ENCODE measurements around the gene MINK1. TPM values are rescaled to one million over a fixed set of nuclear protein-coding genes. Genes with fewer than 3 reads are reported as not detected.

Gene MINK1
- total RNA-seq, 6 donors from 2014 or later, result 52.3 to 311 (median 136) TPM

DNA sequence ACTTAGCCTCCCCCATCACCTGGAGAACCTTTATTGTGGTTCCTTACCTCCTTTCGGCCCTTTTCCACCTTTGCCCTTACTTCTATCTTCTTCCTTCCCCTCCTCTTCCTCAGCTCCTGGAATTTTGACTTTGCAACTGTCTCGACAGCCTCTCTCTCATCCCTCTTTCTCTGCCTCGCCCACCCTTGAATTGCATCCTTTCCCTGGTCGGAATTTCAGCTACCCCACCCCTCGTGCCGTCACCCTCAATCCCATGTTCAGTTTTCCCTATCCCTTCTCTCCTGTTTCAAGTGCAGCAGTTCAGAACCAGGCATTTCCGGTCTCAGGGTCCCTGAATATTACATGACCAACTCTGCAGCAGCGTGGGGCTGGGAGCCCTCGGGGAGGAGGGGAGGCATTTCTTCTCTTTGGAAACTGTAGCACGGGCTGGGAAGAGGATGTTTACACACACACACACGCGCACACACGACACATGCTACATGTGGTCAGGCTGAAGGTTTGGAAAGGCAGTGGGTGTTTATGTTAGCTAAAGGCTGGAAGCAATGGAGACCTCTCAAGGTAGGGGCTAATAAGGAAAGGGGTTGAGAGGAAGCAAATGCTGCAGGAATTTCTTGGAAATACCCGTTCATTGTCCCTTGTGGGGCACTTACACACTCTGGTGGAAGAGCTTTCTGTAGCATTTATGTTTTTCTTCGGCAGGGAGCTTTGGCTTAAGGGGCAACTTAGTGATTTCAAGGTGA is 971 bp downstream of the MINK1 start:
- Histone ChIP-seq H3K36me3 (peaks cover 0 to 7% (median 0%) of the 10 kb centered on the region in 4 donors), H3K4me3 (peak overlapping the region; percentile 63 to 93 (median 74)), H3K4me1 (peaks cover 25 to 57% (median 41%) of the 10 kb centered on the region in 4 donors), H3K9me3 (no peaks in the 10 kb centered on the region), H3K27me3 (no peaks in the 10 kb centered on the region), H3K27ac (peak overlapping the region; percentile 83 to 97 (median 88))
- TF ChIP-seq POLR2A (IDR thresholded peaks at IDR 0.05) (no peak), POLR2AphosphoS5 (IDR thresholded peaks at IDR 0.05) (peak in 1 of 2 donors; percentile 74)
- WGBS, 2 donors, result 3 to 5% methylated on average over 15 of the region's 15 CpGs
- ATAC-seq (ENCODE audit: low FRiP score in 2 of 2) (peak in 1 of 2 donors; percentile 20), DNase-seq (peak in 1 of 2 donors; percentile 47)

DNA sequence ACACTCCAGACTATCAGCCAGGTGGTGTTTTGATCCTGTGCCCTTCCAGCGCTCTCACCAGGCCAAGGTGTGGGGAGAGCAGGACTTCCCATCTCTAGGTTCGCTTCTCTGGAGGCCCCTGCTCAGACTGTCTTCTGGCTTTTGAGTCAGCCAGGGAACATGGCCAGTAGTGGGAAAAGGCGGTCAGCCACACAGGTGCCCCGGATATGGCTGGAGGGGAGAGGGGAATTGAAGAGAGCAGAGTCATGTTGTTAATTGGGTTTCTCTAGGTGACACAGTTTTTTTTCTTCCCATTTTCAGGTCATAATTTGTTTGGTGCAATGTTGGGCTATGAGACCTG is 1.5 kb downstream of the MINK1 start:
- TF ChIP-seq EP300 (IDR thresholded peaks at IDR 0.05) (no peak), CTCF (IDR thresholded peaks at IDR 0.05) (no peak), POLR2AphosphoS5 (IDR thresholded peaks at IDR 0.05) (no peak), POLR2A (IDR thresholded peaks at IDR 0.05) (no peak)
- WGBS, 2 donors, result 53 to 59% methylated on average over 4 of the region's 4 CpGs
- H3K36me3 ChIP-seq, result peaks cover 0 to 7% (median 0%) of the 10 kb centered on the region in 4 donors
- H3K4me1 ChIP-seq, result peaks cover 25 to 61% (median 44%) of the 10 kb centered on the region in 4 donors
- ATAC-seq (ENCODE audit: low FRiP score in 2 of 2), result no peak
- peak overlapping the region in 3 of 4 donors; percentile 63 to 93 (median 79) for H3K4me3 ChIP-seq
- H3K9me3 ChIP-seq, result no peaks in the 10 kb centered on the region
- no peak for DNase-seq
- H3K27me3 ChIP-seq, result no peaks in the 10 kb centered on the region
- peak overlapping the region; percentile 22 to 97 (median 88) for H3K27ac ChIP-seq

DNA sequence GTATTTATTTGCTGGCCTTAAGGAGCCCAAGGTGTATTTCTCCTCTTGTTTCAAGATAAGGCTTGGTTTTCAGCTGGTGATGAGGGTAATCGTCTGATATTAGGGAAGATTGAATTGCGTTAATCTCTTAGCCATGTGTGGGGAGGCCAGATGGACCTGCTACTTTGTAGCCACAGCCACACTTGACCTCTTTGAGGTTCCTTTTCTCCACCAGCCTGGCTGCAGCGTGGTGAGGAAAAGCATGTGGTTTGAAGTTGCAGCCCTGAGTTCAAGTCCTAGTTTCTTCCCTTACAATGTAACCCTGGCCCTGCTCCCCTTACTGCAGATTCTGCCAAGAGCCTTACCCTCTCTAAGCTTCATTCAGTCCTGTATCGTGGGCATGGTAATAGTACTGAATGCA is 3.1 kb downstream of the MINK1 start:
- Histone ChIP-seq H3K4me1 (peaks cover 35 to 75% (median 55%) of the 10 kb centered on the region in 4 donors), H3K27me3 (no peaks in the 10 kb centered on the region), H3K27ac (peak overlapping the region in 2 of 4 donors; percentile 13 to 97), H3K4me3 (no peak overlapping the region), H3K36me3 (peaks cover 0 to 7% (median 0%) of the 10 kb centered on the region in 4 donors), H3K9me3 (no peaks in the 10 kb centered on the region)
- DNase-seq, result no peak
- ATAC-seq (ENCODE audit: low FRiP score in 2 of 2), result no peak
- WGBS, 2 donors, result 66 to 77% methylated on average over 4 of the region's 4 CpGs
- TF ChIP-seq EP300 (IDR thresholded peaks at IDR 0.05) (no peak), POLR2AphosphoS5 (IDR thresholded peaks at IDR 0.05) (no peak), CTCF (IDR thresholded peaks at IDR 0.05) (no peak), POLR2A (IDR thresholded peaks at IDR 0.05) (no peak)

DNA sequence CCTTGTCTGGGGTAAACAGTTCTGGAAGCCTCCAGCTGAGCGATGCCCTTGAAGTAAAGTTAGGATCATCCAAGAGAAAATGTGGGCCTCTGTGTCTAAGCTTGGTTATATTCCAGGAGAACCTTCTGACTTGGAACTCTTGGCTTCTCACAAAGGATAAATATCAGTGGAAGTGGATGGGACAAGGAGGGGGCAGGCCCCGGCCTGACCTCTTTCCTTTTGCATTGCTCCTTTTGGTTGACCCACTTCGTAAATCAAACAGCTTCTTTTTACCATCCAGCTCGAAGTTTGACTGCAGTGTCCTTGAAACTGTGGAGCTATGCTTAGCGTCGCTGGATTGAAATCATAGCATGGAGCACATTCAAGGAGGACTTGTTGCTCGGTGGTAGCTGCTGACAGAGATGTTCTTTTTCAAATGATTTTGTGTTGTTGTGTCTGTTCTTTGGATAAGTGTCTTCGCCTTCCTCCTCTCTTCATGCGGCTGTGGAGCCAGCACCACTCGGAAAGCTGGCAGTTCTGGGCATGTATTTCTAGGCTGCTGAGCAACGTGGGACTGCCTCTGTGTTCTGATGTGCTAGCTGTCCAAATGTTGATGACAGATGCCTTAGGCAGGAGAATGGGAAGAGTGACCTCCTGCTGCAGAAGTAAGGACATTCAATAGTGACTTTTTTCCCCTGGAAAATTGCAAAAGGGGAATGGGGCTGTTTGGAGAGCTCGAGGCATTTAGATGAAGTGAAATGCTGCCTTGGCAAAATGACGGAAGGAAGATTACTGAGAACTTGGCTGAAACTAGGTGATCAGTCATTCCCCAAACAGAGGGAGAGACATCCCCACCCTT is 4.5 kb downstream of the MINK1 start:
- peaks cover 0 to 7% (median 0%) of the 10 kb centered on the region in 4 donors for H3K36me3 ChIP-seq
- DNase-seq (no peak), ATAC-seq (ENCODE audit: low FRiP score in 2 of 2) (no peak)
- H3K27me3 ChIP-seq, result no peaks in the 10 kb centered on the region
- no peaks in the 10 kb centered on the region for H3K9me3 ChIP-seq
- peaks cover 35 to 81% (median 56%) of the 10 kb centered on the region in 4 donors for H3K4me1 ChIP-seq
- 58 to 65% methylated on average over 13 of the region's 13 CpGs for WGBS, 2 donors
- TF ChIP-seq POLR2A (IDR thresholded peaks at IDR 0.05), result no peak
- TF ChIP-seq EP300 (IDR thresholded peaks at IDR 0.05), result no peak
- no peak for TF ChIP-seq CTCF (IDR thresholded peaks at IDR 0.05)
- no peak for TF ChIP-seq POLR2AphosphoS5 (IDR thresholded peaks at IDR 0.05)
- H3K27ac ChIP-seq, result peak overlapping the region in 2 of 4 donors; percentile 37 to 54
- H3K4me3 ChIP-seq, result no peak overlapping the region

GRCh38 chr17:4838309-4838785 is 5.2 kb downstream of the MINK1 start:
- H3K4me3 ChIP-seq, result no peak overlapping the region
- DNase-seq (no peak), ATAC-seq (ENCODE audit: low FRiP score in 2 of 2) (no peak)
- WGBS, 2 donors, result 59 to 77% methylated on average over 3 of the region's 3 CpGs
- H3K36me3 ChIP-seq, result peaks cover 0 to 7% (median 0%) of the 10 kb centered on the region in 4 donors
- no peak for TF ChIP-seq CTCF (IDR thresholded peaks at IDR 0.05)
- TF ChIP-seq EP300 (IDR thresholded peaks at IDR 0.05), result no peak
- no peak for TF ChIP-seq POLR2A (IDR thresholded peaks at IDR 0.05)
- no peak for TF ChIP-seq POLR2AphosphoS5 (IDR thresholded peaks at IDR 0.05)
- H3K9me3 ChIP-seq, result no peaks in the 10 kb centered on the region
- H3K4me1 ChIP-seq, result peaks cover 35 to 86% (median 58%) of the 10 kb centered on the region in 4 donors
- H3K27me3 ChIP-seq, result no peaks in the 10 kb centered on the region
- peak overlapping the region in 2 of 4 donors; percentile 37 to 54 for H3K27ac ChIP-seq
